Fibroblast of skin of right quadriceps (primary cell): ENCODE data around the gene SEC24B.

Source experiments
- DNase-seq: peaks from one replicate; pipeline ENCODE4 v3.0.0-alpha.2; 2013

SEC24B gene

DNA sequence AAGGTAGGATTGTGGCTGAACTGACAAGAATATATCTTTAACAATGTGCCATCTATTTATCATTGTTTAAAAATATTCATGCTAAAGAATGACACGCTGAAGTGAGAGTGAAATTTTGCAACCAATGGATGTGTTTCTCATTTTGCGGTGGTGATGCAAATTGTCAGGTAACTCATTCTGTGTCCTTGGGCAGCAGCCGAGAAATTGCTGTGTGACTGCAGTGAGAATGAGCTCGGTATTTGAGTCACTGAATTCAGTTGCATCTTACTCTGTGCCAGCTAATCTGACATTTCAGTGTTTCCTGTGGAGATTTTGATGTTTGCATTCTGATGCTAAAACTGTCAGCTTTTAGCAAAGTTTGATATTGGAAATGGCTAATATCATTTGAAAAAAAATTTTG lies 154.6 kb downstream of the SEC24B start:
- DNase-seq, result no peak

DNA sequence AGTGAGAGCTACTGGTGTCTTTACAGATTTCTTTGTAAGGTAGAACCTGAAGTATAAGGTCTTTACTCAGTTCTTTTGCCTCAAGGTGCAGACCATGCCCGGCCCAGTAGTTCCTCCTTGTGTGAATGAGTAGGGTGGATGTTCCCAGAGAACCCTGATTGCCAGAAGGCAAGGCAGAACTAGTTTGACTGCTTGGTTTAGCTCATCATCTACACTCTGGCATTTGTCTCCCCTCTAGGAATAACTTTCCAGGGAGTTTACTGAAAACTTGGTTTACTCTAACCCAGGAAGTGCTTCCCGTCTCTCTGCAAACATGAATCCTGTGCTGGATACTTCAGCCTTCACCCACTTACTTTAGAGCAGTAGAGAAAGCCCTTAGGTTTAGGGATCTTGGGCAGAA lies 155.5 kb downstream of the SEC24B start:
- DNase-seq, result no peak

DNA sequence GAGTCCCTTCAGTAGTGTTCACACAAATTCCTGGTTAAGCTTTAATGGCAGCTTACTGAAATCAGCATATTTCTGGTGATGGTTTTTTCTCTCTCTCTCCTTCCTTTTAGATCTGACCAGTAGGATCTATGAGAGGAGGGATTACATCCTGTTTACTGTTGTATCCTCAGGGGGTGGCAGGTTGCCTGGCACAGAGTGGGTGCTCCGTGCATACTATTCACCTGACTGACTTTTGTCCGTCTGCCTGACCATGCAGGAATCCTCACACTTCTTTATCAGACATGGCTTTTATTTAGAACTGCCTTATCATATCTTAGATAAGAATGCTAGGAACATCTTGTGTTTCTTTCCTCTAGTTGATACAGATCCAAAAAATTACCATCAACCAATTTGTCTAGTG lies 156.0 kb downstream of the SEC24B start:
- no peak for DNase-seq
